ENCODE measurements around the gene TAMALIN. TPM values are rescaled to one million over a fixed set of nuclear protein-coding genes. Genes with fewer than 3 reads are reported as not detected.

Gene TAMALIN
- total and polyA plus RNA-seq, 8 donors: 30.6 to 63.7 (median 43.5) TPM

- H3K4me3 ChIP-seq: no peak overlapping the region
- no peak overlapping the region for H3K27ac ChIP-seq
- H3K27me3 ChIP-seq: no peaks in the 10 kb centered on the region
- no peaks in the 10 kb centered on the region for H3K36me3 ChIP-seq
- TF ChIP-seq CTCF (IDR thresholded peaks at IDR 0.05): no peak
- H3K9me3 ChIP-seq: no peaks in the 10 kb centered on the region
- DNase-seq (no peak), ATAC-seq (no peak)
- intact Hi-C loops (cut with DNase I): no loop called here
- peaks cover 31 to 56% of the 10 kb centered on the region in 2 donors for H3K4me1 ChIP-seq
These were observed 37.1 kb upstream of the TAMALIN start for GRCh38 chr12:51969643-51970042.

- no peak for DNase-seq
- peak; percentile 30 to 32 for TF ChIP-seq CTCF (IDR thresholded peaks at IDR 0.05)
- no peak overlapping the region for H3K4me3 ChIP-seq
- peaks cover 0 to 11% of the 10 kb centered on the region in 2 donors for H3K36me3 ChIP-seq
- ATAC-seq: no peak
- H3K9me3 ChIP-seq: no peaks in the 10 kb centered on the region
- no peaks in the 10 kb centered on the region for H3K27me3 ChIP-seq
- H3K27ac ChIP-seq: peak overlapping the region in 1 of 2 donors; percentile 92
- H3K4me1 ChIP-seq: peaks cover 31 to 70% of the 10 kb centered on the region in 2 donors
- intact Hi-C loops (cut with DNase I): no loop called here
These were observed 35.7 kb upstream of the TAMALIN start for GRCh38 chr12:51970904-51971646.

- peaks cover 0 to 18% of the 10 kb centered on the region in 2 donors for H3K36me3 ChIP-seq
- intact Hi-C loops (cut with DNase I): no loop called here
- no peak for TF ChIP-seq CTCF (IDR thresholded peaks at IDR 0.05)
- H3K9me3 ChIP-seq: no peaks in the 10 kb centered on the region
- ATAC-seq: peak; percentile 19
- H3K27me3 ChIP-seq: no peaks in the 10 kb centered on the region
- peak overlapping the region; percentile 65 to 92 for H3K27ac ChIP-seq
- DNase-seq: no peak
- H3K4me3 ChIP-seq: peak overlapping the region in 1 of 2 donors; percentile 14
- peaks cover 34 to 78% of the 10 kb centered on the region in 2 donors for H3K4me1 ChIP-seq
These were observed 34.9 kb upstream of the TAMALIN start for GRCh38 chr12:51971679-51972421.

GRCh38 chr12:51972422-51972812, 34.3 kb upstream of the TAMALIN start:
- Histone ChIP-seq H3K4me1 (peaks cover 34 to 84% of the 10 kb centered on the region in 2 donors), H3K4me3 (peak overlapping the region in 1 of 2 donors; percentile 14), H3K27ac (peak overlapping the region; percentile 65 to 92), H3K9me3 (no peaks in the 10 kb centered on the region), H3K36me3 (peaks cover 0 to 23% of the 10 kb centered on the region in 2 donors), H3K27me3 (no peaks in the 10 kb centered on the region)
- TF ChIP-seq CTCF (IDR thresholded peaks at IDR 0.05): no peak
- DNase-seq: no peak
- intact Hi-C loops (cut with DNase I): no loop called here
- ATAC-seq: peak; percentile 12

- ATAC-seq: peak; percentile 73
- Histone ChIP-seq H3K9me3 (no peaks in the 10 kb centered on the region), H3K27ac (peak overlapping the region; percentile 65 to 92), H3K4me3 (peak overlapping the region in 1 of 2 donors; percentile 14), H3K27me3 (no peaks in the 10 kb centered on the region), H3K36me3 (peaks cover 0 to 26% of the 10 kb centered on the region in 2 donors), H3K4me1 (peaks cover 36 to 88% of the 10 kb centered on the region in 2 donors)
- TF ChIP-seq CTCF (IDR thresholded peaks at IDR 0.05): no peak
- intact Hi-C loops (cut with DNase I): no loop called here
- DNase-seq: peak in 2 of 4 donors; percentile 79 to 88
These were observed 33.9 kb upstream of the TAMALIN start for GRCh38 chr12:51972849-51973273.

All from left lung (tissue), 10 donors.